Spleen (tissue), 7 donors: ENCODE results near the gene CASQ1.

ENCODE experiments used
- POLR2AphosphoS5 ChIP-seq, 3 donors: sonication (generic); formaldehyde crosslinking; IDR thresholded peaks; one replicate each; pipeline ENCODE4 v1.5.1; 2017; ENCODE audit warnings: antibody characterized with exemption in 3 of 3
- TF ChIP-seq, protein P1 (sequence below), 11 experiments: fragments of 200-600 bp in 7 of 11; fragments of 450-650 bp in 4 of 11; sonication (generic) in 4 of 11; IDR thresholded peaks in 8 of 11; conservative IDR thresholded peaks in 3 of 11; 1 replicate in 7 of 11; 2 replicates in 4 of 11; pipeline versions ENCODE4 v1.4.0 to v1.8.0; 2016 to 2021; ENCODE audit warnings: antibody characterized with exemption in 11 of 11, inconsistent platforms in 4 of 11, mild to moderate bottlenecking in 1 of 11
- donor health status: DM: no; HTN: no; CAD: no; lungs with moderate emphysema.
- donor health status: DM: no; HTN: no; CAD: no.
- donor health status: DM: no; HTN: no; CAD: no.

DNA sequence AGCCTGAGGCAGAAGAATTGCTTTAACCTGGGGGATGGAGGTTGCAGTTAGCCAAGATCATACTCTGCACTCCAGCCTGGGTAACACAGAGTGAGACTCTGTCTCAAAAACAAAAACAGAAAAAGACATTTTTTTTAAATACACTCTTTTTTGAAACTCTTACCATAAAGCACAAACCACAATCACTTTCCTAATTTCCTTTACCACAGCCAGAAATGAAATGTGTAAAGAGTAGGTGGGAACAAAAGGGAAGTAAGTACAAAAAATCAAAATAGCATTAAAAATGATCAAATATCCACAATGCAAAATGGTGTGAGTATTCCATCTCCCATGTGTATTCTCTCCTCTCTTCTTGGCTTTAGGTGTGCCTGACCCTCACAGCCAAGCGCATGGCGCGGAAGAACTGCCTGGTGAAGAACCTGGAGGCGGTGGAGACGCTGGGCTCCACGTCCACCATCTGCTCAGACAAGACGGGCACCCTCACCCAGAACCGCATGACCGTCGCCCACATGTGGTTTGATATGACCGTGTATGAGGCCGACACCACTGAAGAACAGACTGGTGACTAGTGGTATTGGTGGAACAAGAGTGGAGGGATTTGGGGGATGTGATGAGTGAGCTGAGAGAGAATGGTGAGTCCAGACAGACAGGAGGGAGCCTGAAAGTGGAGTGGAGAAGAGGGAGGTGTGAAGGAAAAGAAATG lies 24.1 kb upstream of the CASQ1 start:
- TF ChIP-seq POLR2AphosphoS5 (IDR thresholded peaks at IDR 0.05): no peak
- TF ChIP-seq, protein P1, sequence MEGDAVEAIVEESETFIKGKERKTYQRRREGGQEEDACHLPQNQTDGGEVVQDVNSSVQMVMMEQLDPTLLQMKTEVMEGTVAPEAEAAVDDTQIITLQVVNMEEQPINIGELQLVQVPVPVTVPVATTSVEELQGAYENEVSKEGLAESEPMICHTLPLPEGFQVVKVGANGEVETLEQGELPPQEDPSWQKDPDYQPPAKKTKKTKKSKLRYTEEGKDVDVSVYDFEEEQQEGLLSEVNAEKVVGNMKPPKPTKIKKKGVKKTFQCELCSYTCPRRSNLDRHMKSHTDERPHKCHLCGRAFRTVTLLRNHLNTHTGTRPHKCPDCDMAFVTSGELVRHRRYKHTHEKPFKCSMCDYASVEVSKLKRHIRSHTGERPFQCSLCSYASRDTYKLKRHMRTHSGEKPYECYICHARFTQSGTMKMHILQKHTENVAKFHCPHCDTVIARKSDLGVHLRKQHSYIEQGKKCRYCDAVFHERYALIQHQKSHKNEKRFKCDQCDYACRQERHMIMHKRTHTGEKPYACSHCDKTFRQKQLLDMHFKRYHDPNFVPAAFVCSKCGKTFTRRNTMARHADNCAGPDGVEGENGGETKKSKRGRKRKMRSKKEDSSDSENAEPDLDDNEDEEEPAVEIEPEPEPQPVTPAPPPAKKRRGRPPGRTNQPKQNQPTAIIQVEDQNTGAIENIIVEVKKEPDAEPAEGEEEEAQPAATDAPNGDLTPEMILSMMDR (IDR thresholded peaks at IDR 0.05 in 8 of 11, conservative IDR thresholded peaks at IDR 0.05 in 3 of 11): no peak
